Panc1 (cell line): ENCODE data around the gene LRRN4CL.

Source experiments
- CTCF ChIP-seq: fragments of 450-650 bp; IDR thresholded peaks from 2 replicates; pipeline ENCODE4 v1.5.1; 2017; ENCODE audit warnings: mild to moderate bottlenecking
- POLR2AphosphoS5 ChIP-seq: IDR thresholded peaks from 2 replicates; pipeline ENCODE4 v1.6.1; 2012; ENCODE audit warnings: mild to moderate bottlenecking, low read depth, low read length, moderate library complexity
- SIN3A ChIP-seq: IDR thresholded peaks from 2 replicates; pipeline ENCODE4 v1.6.1; 2012; ENCODE audit warnings: low read depth, mild to moderate bottlenecking, low read length, moderate library complexity, borderline replicate concordance; ENCODE audit not compliant: insufficient read depth
- TCF7L2 ChIP-seq: IDR thresholded peaks from 2 replicates; pipeline ENCODE4 v1.6.1; 2011; ENCODE audit warnings: mild to moderate bottlenecking, low read depth, low read length, inconsistent platforms

- TF ChIP-seq CTCF: no peak
- no peak for TF ChIP-seq POLR2AphosphoS5
- TF ChIP-seq TCF7L2: no peak
- no peak for TF ChIP-seq SIN3A
Observed at GRCh38 chr11:62689421-62690183, at the start of gene LRRN4CL.
